AG04449 (cell line): ENCODE results near the gene LIN52.

Source experiments
- CTCF ChIA-PET: fragments of 350-600 bp; formaldehyde crosslinking; extraction: SDS; loops from one replicate; lab custom pipeline; 2021; ENCODE audit warnings: antibody characterized with exemption; lab: Yijun Ruan, JAX
- POLR2A ChIA-PET: fragments of 400-600, 350-600 bp; formaldehyde crosslinking; extraction: SDS; loops from one replicate; lab custom pipeline; 2020; ENCODE audit warnings: antibody characterized with exemption, inconsistent platforms; lab: Yijun Ruan, JAX
- DNase-seq: peaks from one replicate; pipeline ENCODE4 v3.0.0-alpha.2; 2010; ENCODE audit warnings: low read depth, low spot score
- H3K4me3 ChIP-seq: 2 replicates; pipeline ENCODE4 v1.5.1; 2011; ENCODE audit warnings: low read depth, mild to moderate bottlenecking, control low read depth, low read length
- CTCF ChIP-seq: IDR thresholded peaks from one replicate; pipeline ENCODE4 v1.5.1; 2011; ENCODE audit warnings: mild to moderate bottlenecking, moderate library complexity, low read length, control low read depth, inconsistent platforms; ENCODE audit not compliant: insufficient read depth; ENCODE audit errors: missing control alignments

LIN52 gene

GRCh38 chr14:74084277-74085046 is at the start of gene LIN52, which contains the start of gene ALDH6A1:
Gene LIN52, plus strand, starts transcription at chr14:74084956. Its CDS starts 19 bp downstream, at chr14:74084975.
Gene ALDH6A1, minus strand, starts transcription at chr14:74084453. Its CDS starts 59 bp downstream, at chr14:74084394.
- H3K4me3 ChIP-seq: peak within 1 kb of the TSS; percentile 92
- POLR2A ChIA-PET: no interaction called here
- no peak for TF ChIP-seq CTCF
- CTCF ChIA-PET: interaction anchor here (2.6 kb wide), 1 partner anchor 36 kb away, joined by 6 read pairs; no protein-coding TSS in a partner anchor
- peak; percentile 100 for DNase-seq

GRCh38 chr14:74035556-74035955 is 49.2 kb upstream of the LIN52 start:
- ChIA-PET POLR2A (interaction anchor here (1.4 kb wide), 1 partner anchor 17 kb away, joined by 6 read pairs; no protein-coding TSS in a partner anchor), CTCF (interaction anchor here (1.1 to 2.1 kb wide), 5 partner anchors 10 to 306 kb away, joined by 3 to 6 read pairs (median 3); no protein-coding TSS in a partner anchor)
- no peak for TF ChIP-seq CTCF
- DNase-seq: no peak
- no peak overlapping the region for H3K4me3 ChIP-seq

GRCh38 chr14:74038020-74038859 is 46.5 kb upstream of the LIN52 start:
- CTCF ChIA-PET: interaction anchor here (0.7 to 1.6 kb wide), 8 partner anchors 8 to 313 kb away, joined by 3 to 7 read pairs (median 4); no protein-coding TSS in a partner anchor
- H3K4me3 ChIP-seq: no peak overlapping the region
- POLR2A ChIA-PET: interaction anchor here (0.7 kb wide), 1 partner anchor 16 kb away, joined by 4 read pairs; no protein-coding TSS in a partner anchor
- peak; percentile 44 for TF ChIP-seq CTCF
- no peak for DNase-seq

- no peak for DNase-seq
- ChIA-PET CTCF (no interaction called here), POLR2A (interaction anchor here (0.6 kb wide), 1 partner anchor 23 kb away, joined by 4 read pairs; the partner anchor contains the start of genes BBOF1 and ENTPD5)
- no peak for TF ChIP-seq CTCF
- H3K4me3 ChIP-seq: no peak overlapping the region
Measured at GRCh38 chr14:74042296-74042695, 42.5 kb upstream of the LIN52 start.

- CTCF ChIA-PET: no interaction called here
- POLR2A ChIA-PET: no interaction called here
- H3K4me3 ChIP-seq: no peak overlapping the region
- no peak for DNase-seq
- no peak for TF ChIP-seq CTCF
Measured at GRCh38 chr14:74045522-74045921, 39.2 kb upstream of the LIN52 start.
